ENCODE measurements around the gene FYCO1.

Gene FYCO1

DNA sequence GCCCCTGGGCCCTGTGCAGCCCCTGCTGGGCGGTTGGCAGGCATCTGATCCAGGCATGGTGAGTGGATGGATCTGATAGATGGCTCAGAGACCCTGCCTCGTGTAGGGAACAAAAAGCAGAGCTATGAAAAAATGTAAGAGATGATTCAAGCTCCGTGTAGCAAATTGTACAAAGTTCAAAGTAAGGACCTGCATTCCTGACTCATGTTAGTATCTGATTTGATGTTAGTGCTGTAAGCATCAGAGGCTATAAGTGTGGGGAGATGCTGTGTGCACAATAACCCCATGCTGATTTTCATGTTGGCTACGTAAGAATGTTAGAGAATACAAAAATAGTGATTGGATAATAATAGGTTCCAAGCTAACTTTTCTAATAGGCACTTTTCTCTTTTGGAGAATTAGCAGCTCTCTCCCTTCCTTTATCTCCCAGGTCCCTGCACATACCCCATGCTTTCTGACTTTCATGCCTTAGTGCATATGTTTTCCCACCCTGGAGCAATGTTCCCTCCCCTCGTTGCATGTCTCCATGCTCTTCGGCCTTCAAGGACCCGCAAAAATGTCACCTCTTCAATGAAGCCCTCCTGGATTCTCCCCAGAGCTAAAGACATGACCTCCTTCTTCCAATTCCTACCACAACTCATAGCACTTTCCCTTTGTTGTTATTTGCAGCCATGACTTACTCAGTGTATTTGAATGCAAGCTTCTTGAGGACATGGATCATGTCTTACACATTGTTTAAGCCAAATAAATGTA is 107.7 kb downstream of the FYCO1 start:
- no peak for DNase-seq (ENCODE audit: low read depth, low spot score)

DNA sequence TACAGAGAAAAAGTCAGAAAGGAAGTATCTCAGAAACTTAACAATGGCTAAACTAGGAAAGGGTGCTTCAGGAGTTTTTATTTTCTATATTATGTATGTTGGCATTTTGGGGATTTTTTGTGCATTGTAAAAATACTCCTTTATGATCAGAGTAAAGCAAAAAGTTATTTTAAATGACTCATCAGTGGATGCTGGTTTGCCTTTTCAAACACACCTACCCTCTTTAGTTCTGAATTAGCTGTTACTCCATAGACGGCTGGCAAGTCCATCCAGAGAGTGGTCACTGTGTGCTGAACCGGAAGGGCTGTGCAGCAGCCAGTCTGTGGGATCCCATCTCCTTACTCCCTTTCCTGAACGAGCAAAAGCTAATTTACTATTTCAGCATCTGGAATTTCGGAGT is 108.3 kb downstream of the FYCO1 start:
- no peak for DNase-seq (ENCODE audit: low read depth, low spot score)

DNA sequence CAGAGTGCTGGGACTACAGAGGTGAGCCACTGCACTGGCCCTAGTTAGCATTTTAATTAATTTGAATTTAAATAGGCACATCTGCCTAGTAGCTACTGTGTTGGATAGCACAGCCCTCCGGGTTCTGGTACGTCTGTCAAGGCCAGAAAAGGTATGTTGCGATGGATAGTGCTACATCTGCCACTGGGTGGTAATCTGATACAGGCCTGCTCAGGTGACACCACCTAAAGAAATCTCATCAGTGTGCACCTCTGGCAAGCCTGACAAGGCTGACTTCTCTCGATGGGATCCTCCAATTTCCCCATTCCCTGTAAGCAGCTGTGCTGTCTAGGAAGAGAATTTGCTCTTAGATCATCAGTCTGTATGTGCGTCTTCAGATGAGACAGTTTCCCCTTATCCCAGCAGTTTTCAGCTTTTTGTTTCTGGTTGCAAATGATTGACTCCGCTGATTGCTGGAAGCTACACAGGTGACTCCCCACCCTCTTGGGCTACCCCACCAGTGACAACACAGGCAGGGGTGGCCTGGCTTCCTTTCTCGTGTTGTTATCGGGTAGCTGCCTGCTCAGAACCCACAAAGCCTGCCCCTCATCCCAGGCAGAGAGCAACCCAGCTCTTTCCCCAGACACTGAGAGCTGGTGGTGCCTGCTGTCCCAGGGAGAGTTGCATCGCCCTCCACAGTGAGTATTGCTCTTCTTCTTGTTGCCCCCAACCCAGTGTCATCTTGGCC is 109.5 kb downstream of the FYCO1 start, which contains the start of gene CCR9:
CCR9 (plus strand) TSS at position 565 of the 727 bp plus-strand sequence. CDS start 8,391 bp downstream, outside the sequence.
- peak; percentile 8 for DNase-seq (ENCODE audit: low read depth, low spot score)

GRCh38 chr3:45884368-45885201 is 111.0 kb downstream of the FYCO1 start:
- DNase-seq (ENCODE audit: low read depth, low spot score) = no peak

DNA sequence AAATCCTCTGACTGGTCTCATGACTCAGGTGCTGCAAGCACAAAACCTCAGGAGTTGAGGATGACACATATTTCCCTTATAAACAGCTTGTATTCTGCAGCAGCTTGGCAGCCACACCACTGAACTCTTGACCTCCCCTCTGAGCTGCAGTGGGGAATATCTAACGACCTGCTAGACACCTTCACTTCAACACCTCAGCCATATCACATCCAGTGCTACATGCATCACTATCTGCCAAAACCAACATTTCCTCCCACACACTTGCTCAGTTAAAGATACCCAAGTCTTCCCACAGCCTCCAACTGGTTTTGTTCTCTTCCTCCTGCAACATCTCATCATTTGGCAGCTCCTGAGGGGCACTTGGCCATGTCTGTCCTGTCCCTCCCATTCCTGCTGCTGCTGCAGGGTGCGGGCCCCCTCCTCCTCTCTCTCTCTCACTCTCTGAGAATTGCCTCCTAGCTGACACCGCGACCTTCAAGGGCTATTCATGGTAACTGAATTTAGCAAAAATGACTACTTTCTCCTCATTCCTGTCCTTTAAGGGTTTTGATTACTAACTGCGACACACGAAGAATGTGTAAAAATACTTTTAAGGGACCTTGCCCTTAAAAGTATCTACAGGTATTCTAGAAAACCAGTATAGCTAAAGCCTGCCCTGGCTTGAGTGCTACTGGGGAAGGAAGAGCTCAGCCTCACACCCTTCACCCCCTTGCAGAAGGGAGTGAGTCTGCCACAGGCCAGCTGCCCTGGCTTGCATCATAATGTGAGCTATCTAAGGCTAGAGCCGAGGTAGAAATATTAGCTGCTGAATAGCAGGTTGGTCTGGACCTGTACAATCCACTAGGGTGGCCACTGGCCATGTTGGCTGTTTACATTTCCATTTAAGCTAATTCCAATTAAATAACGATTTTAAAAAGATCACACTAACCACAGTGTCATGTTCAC is 114.3 kb downstream of the FYCO1 start:
- no peak for DNase-seq (ENCODE audit: low read depth, low spot score)

DNA sequence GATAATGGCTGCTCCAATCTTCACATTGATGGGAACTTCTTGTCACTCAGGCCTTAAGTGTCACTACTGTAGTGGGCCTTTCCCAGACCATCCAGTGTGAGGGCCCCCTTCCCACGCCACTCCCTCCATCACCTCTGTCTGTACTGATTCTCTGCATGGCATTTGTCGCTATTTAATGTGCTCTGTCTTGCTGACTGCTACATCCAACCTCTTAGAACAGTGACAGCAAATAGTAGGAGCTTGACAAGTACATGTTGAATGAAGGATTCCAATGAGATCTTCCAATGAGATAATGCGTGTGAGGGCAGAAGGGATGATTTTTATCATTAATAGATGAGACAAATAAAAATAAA is 114.9 kb downstream of the FYCO1 start:
- no peak for DNase-seq (ENCODE audit: low read depth, low spot score)

GRCh38 chr3:45878124-45878523 is 117.5 kb downstream of the FYCO1 start:
- no peak for DNase-seq (ENCODE audit: low read depth, low spot score)

GRCh38 chr3:45874677-45875346 is 120.8 kb downstream of the FYCO1 start:
- DNase-seq (ENCODE audit: low read depth, low spot score) = no peak

DNA sequence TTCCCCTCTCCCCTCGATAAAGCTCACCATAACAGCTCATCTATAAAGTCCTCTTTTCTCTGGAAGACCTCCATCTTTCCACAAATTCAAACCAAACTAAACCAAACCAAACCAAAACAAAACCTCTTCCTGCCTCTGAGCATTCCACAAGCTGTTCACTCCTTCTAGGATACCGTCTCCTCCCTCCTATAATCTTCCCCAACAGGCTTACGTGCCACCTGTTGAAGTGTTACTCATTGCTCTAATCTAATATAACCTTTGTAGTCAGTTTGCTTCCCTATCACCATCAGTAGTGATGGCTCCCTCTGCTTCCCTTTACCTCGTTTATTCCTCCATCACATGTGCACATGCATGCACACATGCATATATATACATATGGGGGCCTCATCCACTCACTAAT is 122.0 kb downstream of the FYCO1 start:
- no peak for DNase-seq (ENCODE audit: low read depth, low spot score)

- DNase-seq (ENCODE audit: low read depth, low spot score) = no peak
Observed at GRCh38 chr3:45873036-45873435, 122.6 kb downstream of the FYCO1 start.

DNA sequence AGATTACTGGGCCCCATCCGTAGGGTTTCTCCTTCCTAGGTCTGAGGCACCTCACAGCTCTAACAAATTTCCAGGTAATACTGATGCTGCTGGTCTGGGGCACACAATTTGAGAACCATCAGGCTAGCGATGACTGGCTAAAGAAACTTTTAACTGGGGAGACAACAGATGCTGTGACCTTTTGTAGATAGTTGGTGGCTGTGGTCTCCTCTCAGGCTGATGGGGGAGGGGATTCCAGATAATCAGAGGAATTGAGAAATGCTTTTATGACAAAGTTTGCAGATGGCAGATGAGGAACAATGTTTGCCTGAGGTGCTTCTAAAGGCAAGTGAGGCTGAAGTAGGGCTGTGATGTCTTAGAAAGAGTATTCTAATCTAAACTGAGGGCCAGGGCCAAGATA is 123.1 kb downstream of the FYCO1 start:
- no peak for DNase-seq (ENCODE audit: low read depth, low spot score)

DNA sequence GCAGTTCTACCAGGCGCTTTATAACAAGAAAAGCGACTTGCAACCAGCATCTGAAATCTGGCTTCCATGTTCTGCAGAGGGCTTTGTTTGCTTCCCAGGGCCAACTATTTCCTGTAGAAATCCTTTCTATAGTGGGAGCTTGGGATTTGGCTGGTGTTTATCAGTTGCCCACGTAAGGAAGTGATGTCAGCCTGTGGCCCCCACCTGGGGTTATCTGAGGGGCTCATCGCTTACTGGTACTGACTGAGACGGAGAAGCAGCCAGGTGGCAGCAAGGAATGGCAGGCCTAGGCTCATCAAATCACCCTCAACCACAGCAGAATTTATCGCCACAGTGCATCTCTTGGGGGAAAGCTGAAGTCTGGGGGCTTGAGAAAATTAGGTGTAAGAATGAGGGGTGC is 123.8 kb downstream of the FYCO1 start:
- DNase-seq (ENCODE audit: low read depth, low spot score) = no peak

GRCh38 chr3:45870099-45870498 is 125.5 kb downstream of the FYCO1 start:
- DNase-seq (ENCODE audit: low read depth, low spot score) = no peak

DNA sequence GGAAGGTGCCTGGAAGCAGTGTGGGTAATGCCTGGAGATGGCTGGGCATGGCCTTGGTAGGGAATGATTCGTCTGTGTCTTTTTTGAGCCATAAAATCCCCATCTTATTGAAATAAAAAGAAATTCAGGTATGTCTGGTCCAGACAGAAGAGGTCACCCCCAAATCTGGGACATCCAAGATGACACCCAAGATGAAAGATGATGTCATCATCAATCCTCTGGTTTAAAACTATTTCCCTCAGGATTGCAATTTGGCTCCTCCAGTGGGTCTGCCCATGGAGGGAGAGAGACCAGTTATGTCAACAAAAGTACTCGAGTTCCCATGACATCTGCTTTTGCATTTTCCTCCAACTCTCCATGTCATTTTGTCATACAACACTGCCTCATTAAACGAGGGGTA is 126.0 kb downstream of the FYCO1 start:
- DNase-seq (ENCODE audit: low read depth, low spot score) = no peak

GRCh38 chr3:45868650-45869049 is 127.0 kb downstream of the FYCO1 start:
- DNase-seq (ENCODE audit: low read depth, low spot score) = no peak

DNA sequence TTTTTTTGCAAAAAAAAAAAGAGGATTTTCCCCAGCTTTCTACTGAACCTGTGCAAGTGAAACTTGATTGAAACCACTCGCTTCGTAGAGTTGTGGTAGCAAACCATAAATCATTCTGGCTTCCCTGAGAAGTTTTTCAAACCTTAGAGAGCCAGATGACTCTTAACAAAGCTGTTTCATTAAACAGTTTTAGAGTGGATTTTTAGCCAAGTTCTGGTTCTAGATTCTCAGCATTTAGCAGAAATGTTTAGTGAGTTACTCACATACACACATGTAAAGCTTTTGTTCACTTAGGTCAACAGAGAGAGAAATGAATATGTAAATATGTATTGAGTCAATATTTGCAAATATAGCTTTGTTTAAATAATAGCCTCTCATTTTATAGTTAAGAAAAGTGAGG is 127.4 kb downstream of the FYCO1 start:
- DNase-seq (ENCODE audit: low read depth, low spot score) = no peak

All from ELF-1 (cell line).